Measurements from ENCODE around the gene CHFR. TPM values are rescaled to one million over a fixed set of nuclear protein-coding genes. Genes with fewer than 3 reads are reported as not detected.

CHFR gene
- total RNA-seq, 1 experiment from 2014 or later: 74.0 TPM

- no peaks in the 10 kb centered on the region; the same call in 1 of the 2 replicates for H3K4me1 ChIP-seq (ENCODE audit: control insufficient read depth, insufficient read depth, low read length)
- DNase-seq (ENCODE audit: low read depth, low spot score) (no peak), ATAC-seq (no peak)
- in situ Hi-C loops (cut with HindIII; ENCODE audit: low pct_unique_long_range_greater_than_20kb, low sequenced_read_pairs) (no loop called here), intact Hi-C loops (cut with micrococcal nuclease; ENCODE audit: unreplicated experiment) (no loop called here)
- no peaks in the 10 kb centered on the region for H3K27me3 ChIP-seq (ENCODE audit: control insufficient read depth, insufficient read depth, low read length)
- H3K4me3 ChIP-seq (ENCODE audit: low read depth in 2 of 2, low read length in 2 of 2): no peak overlapping the region
- TF ChIP-seq TCF7L2 (IDR thresholded peaks at IDR 0.05; ENCODE audit: low read depth, low read length): no peak
- no peak for TF ChIP-seq SIN3A (IDR thresholded peaks at IDR 0.05; ENCODE audit: borderline replicate concordance, insufficient read depth, low read depth, low read length)
- TF ChIP-seq REST (IDR thresholded peaks at IDR 0.05; ENCODE audit: insufficient read depth in 1 of 2, low read depth in 2 of 2, low read length in 1 of 2): no peak
- TF ChIP-seq POLR2AphosphoS5 (IDR thresholded peaks at IDR 0.05; ENCODE audit: low read depth, low read length): no peak
- no peak for TF ChIP-seq CTCF (IDR thresholded peaks at IDR 0.05)
- ChIA-PET CTCF (no interaction called here), POLR2A (no interaction called here)
- no TSS peak for BruUV-seq (replicated peaks)
- H3K27ac ChIP-seq (ENCODE audit: low read length): no peak overlapping the region
- no peaks in the 10 kb centered on the region for H3K36me3 ChIP-seq (ENCODE audit: control insufficient read depth, insufficient read depth, low read length)
- no peaks in the 10 kb centered on the region for H3K9me3 ChIP-seq (ENCODE audit: control insufficient read depth, insufficient read depth, low read depth, low read length)
These were observed 53.2 kb downstream of the CHFR start for GRCh38 chr12:132834181-132834711.

- in situ Hi-C loops (cut with HindIII; ENCODE audit: low pct_unique_long_range_greater_than_20kb, low sequenced_read_pairs): no loop called here
- Histone ChIP-seq H3K9me3 (ENCODE audit: control insufficient read depth, insufficient read depth, low read depth, low read length) (no peaks in the 10 kb centered on the region), H3K27me3 (ENCODE audit: control insufficient read depth, insufficient read depth, low read length) (no peaks in the 10 kb centered on the region), H3K27ac (ENCODE audit: low read length) (no peak overlapping the region), H3K4me3 (ENCODE audit: low read depth in 2 of 2, low read length in 2 of 2) (no peak overlapping the region), H3K4me1 (ENCODE audit: control insufficient read depth, insufficient read depth, low read length) (no peaks in the 10 kb centered on the region; the same call in 1 of the 2 replicates), H3K36me3 (ENCODE audit: control insufficient read depth, insufficient read depth, low read length) (no peaks in the 10 kb centered on the region)
- TF ChIP-seq TCF7L2 (IDR thresholded peaks at IDR 0.05; ENCODE audit: low read depth, low read length): no peak
- TF ChIP-seq SIN3A (IDR thresholded peaks at IDR 0.05; ENCODE audit: borderline replicate concordance, insufficient read depth, low read depth, low read length): no peak
- no peak for TF ChIP-seq POLR2AphosphoS5 (IDR thresholded peaks at IDR 0.05; ENCODE audit: low read depth, low read length)
- TF ChIP-seq REST (IDR thresholded peaks at IDR 0.05; ENCODE audit: insufficient read depth in 1 of 2, low read depth in 2 of 2, low read length in 1 of 2): no peak
- no peak for TF ChIP-seq CTCF (IDR thresholded peaks at IDR 0.05)
- POLR2A ChIA-PET: no interaction called here
- CTCF ChIA-PET: no interaction called here
- BruUV-seq (replicated peaks): no TSS peak
- intact Hi-C loops (cut with micrococcal nuclease; ENCODE audit: unreplicated experiment): no loop called here
- ATAC-seq: no peak
- DNase-seq (ENCODE audit: low read depth, low spot score): no peak
These were observed 54.1 kb downstream of the CHFR start for GRCh38 chr12:132833341-132833740.

All from Panc1 (cell line).